H1 (cell line): ENCODE measurements around the gene KCNQ1OT1. TPM values are rescaled to one million over a fixed set of nuclear protein-coding genes. Genes with fewer than 3 reads are reported as not detected.

ENCODE experiments used
- CTCF ChIA-PET: fragments of 300-600 bp; sonication (Branson Sonifier 250); formaldehyde crosslinking; loops from one replicate; lab custom pipeline; 2021; ENCODE audit not compliant: partially characterized antibody; lab: Charles Lee
- POLR2A ChIA-PET: fragments of 300-600 bp; sonication (Branson Sonifier 250); formaldehyde crosslinking; loops from one replicate; lab custom pipeline; 2021; ENCODE audit warnings: inconsistent platforms; ENCODE audit not compliant: partially characterized antibody; lab: Charles Lee
- DNase-seq, 2 experiments: peaks; one replicate each; pipeline versions ENCODE4 v3.0.0 to v3.0.0-alpha.2; 2010 to 2022; ENCODE audit warnings: low spot score in 2 of 2, low read depth in 1 of 2, mixed read lengths in 1 of 2
- FAIRE-seq: peaks from 2 replicates; lab custom pipeline; 2011; peaks lifted over from hg19 to GRCh38; lab: Jason Lieb, UNC
- H2AFZ ChIP-seq: 2 replicates; pipeline ENCODE4 v1.8.1; 2012; ENCODE audit warnings: low read length, inconsistent platforms
- H2AK5ac ChIP-seq: 2 replicates; pipeline ENCODE4 v1.6.1; 2013; ENCODE audit warnings: low read depth, low read length
- H2BK120ac ChIP-seq: replicated peaks from 2 replicates; pipeline ENCODE3; 2013; ENCODE audit warnings: low read depth, low read length, inconsistent platforms
- H2BK12ac ChIP-seq: 2 replicates; pipeline ENCODE4 v1.6.1; 2013; ENCODE audit warnings: low read depth, low read length
- H2BK15ac ChIP-seq: 2 replicates; pipeline ENCODE4 v1.6.1; 2013; ENCODE audit warnings: low read length
- H2BK20ac ChIP-seq: 2 replicates; pipeline ENCODE4 v1.6.1; 2013; ENCODE audit warnings: low read length
- H2BK5ac ChIP-seq: 2 replicates; pipeline ENCODE4 v1.6.1; 2013; ENCODE audit warnings: low read depth, low read length
- H3K14ac ChIP-seq: 2 replicates; pipeline ENCODE4 v1.6.1; 2013; ENCODE audit warnings: inconsistent platforms; ENCODE audit not compliant: insufficient read length
- H3K18ac ChIP-seq: 2 replicates; pipeline ENCODE4 v1.6.1; 2013; ENCODE audit warnings: low read length; ENCODE audit errors: extremely low read depth
- H3K23ac ChIP-seq: 2 replicates; pipeline ENCODE4 v1.6.1; 2013; ENCODE audit warnings: inconsistent platforms; ENCODE audit not compliant: insufficient read length
- H3K23me2 ChIP-seq: 2 replicates; pipeline ENCODE4 v1.6.1; 2013; ENCODE audit warnings: low read depth, low read length
- H3K27ac ChIP-seq: 2 replicates; pipeline ENCODE4 v1.6.1; 2011; ENCODE audit warnings: low read depth, low read length, inconsistent platforms
- H3K27me3 ChIP-seq, 4 experiments: replicated peaks in 1 of 4; 1 replicate in 1 of 4; 2 replicates in 3 of 4; pipeline versions ENCODE4 v1.6.1 to v1.8.1; 2011 to 2013; ENCODE audit warnings: low read length in 3 of 4, mild to moderate bottlenecking in 3 of 4, inconsistent platforms in 2 of 4, mixed read lengths in 2 of 4, moderate library complexity in 1 of 4; ENCODE audit not compliant: control insufficient read depth in 3 of 4, insufficient read depth in 3 of 4; ENCODE audit errors: extremely low read depth in 1 of 4
- H3K36me3 ChIP-seq, 4 experiments: 2 replicates each; pipeline versions ENCODE4 v1.6.1 to v1.8.1; 2011 to 2013; ENCODE audit warnings: mild to moderate bottlenecking in 4 of 4, low read length in 3 of 4, moderate library complexity in 2 of 4, control low read depth in 1 of 4, inconsistent platforms in 1 of 4; ENCODE audit not compliant: insufficient read depth in 4 of 4, control insufficient read depth in 2 of 4
- H3K4ac ChIP-seq: replicated peaks from 2 replicates; pipeline ENCODE3; 2013; ENCODE audit warnings: low read length, low read depth, mixed read lengths, inconsistent platforms; ENCODE audit not compliant: insufficient read length
- H3K4me1 ChIP-seq, 4 experiments: replicated peaks in 1 of 4; 1 replicate in 1 of 4; 2 replicates in 3 of 4; pipeline versions ENCODE4 v1.6.1 to v1.8.1; 2011 to 2013; ENCODE audit warnings: low read length in 3 of 4, inconsistent platforms in 2 of 4, mixed read lengths in 1 of 4; ENCODE audit not compliant: insufficient read depth in 4 of 4, control insufficient read depth in 3 of 4
- H3K4me2 ChIP-seq, 2 experiments: 2 replicates each; pipeline versions ENCODE4 v1.6.1 to v1.8.1; 2011 to 2013; ENCODE audit warnings: low read depth in 2 of 2, low read length in 2 of 2, control low read depth in 1 of 2, inconsistent platforms in 1 of 2, mild to moderate bottlenecking in 1 of 2; ENCODE audit not compliant: insufficient read depth in 1 of 2
- H3K4me3 ChIP-seq, 4 experiments: fragments of 200-600, 300-600 bp in 1 of 4; sonication (generic), shearing (Covaris generic), sonication (Bioruptor Twin) in 1 of 4; 2 replicates each; pipeline versions ENCODE4 v1.5.1 to v1.8.1; 2011 to 2016; ENCODE audit warnings: low read length in 4 of 4, low read depth in 3 of 4, control low read depth in 2 of 4, inconsistent platforms in 2 of 4, mild to moderate bottlenecking in 2 of 4, mixed read lengths in 1 of 4, moderate library complexity in 1 of 4; ENCODE audit not compliant: insufficient read depth in 2 of 4; ENCODE audit errors: extremely low read depth in 1 of 4
- H3K56ac ChIP-seq: replicated peaks from 2 replicates; pipeline ENCODE3; 2013; ENCODE audit warnings: low read depth, mild to moderate bottlenecking, mixed read lengths, low read length, inconsistent platforms; ENCODE audit not compliant: insufficient read length
- H3K79me1 ChIP-seq: 2 replicates; pipeline ENCODE4 v1.6.1; 2013; ENCODE audit warnings: low read depth, low read length, control low read depth
- H3K79me2 ChIP-seq, 2 experiments: 2 replicates each; pipeline versions ENCODE4 v1.6.1 to v1.8.1; 2012 to 2013; ENCODE audit warnings: low read length in 2 of 2, mild to moderate bottlenecking in 2 of 2, inconsistent platforms in 1 of 2; ENCODE audit not compliant: insufficient read depth in 2 of 2, control insufficient read depth in 1 of 2
- H3K9ac ChIP-seq, 4 experiments: replicated peaks in 1 of 4; 1 replicate in 1 of 4; 2 replicates in 3 of 4; pipeline versions ENCODE4 v1.6.1 to v1.8.1; 2011 to 2013; ENCODE audit warnings: low read depth in 3 of 4, low read length in 3 of 4, control low read depth in 2 of 4, mild to moderate bottlenecking in 2 of 4, moderate library complexity in 2 of 4, inconsistent platforms in 1 of 4; ENCODE audit errors: extremely low read depth in 1 of 4
- H3K9me3 ChIP-seq, 2 experiments: 2 replicates each; pipeline versions ENCODE4 v1.6.1 to v1.8.1; 2012 to 2013; ENCODE audit warnings: mild to moderate bottlenecking in 2 of 2, moderate library complexity in 2 of 2, control low read depth in 1 of 2, inconsistent platforms in 1 of 2, low read depth in 1 of 2, low read length in 1 of 2, mixed read lengths in 1 of 2; ENCODE audit not compliant: insufficient read depth in 2 of 2
- H4K20me1 ChIP-seq, 2 experiments: replicated peaks in 1 of 2; 2 replicates each; pipeline versions ENCODE3 to v1.8.1; 2011 to 2013; ENCODE audit warnings: inconsistent platforms in 2 of 2, low read length in 2 of 2, mild to moderate bottlenecking in 1 of 2; ENCODE audit not compliant: insufficient read depth in 2 of 2, control insufficient read depth in 1 of 2
- H4K5ac ChIP-seq: 2 replicates; pipeline ENCODE4 v1.6.1; 2013; ENCODE audit warnings: low read length, low read depth, mixed read lengths, inconsistent platforms; ENCODE audit not compliant: insufficient read length
- H4K8ac ChIP-seq: 2 replicates; pipeline ENCODE4 v1.8.0; 2013; ENCODE audit warnings: mild to moderate bottlenecking, moderate library complexity, low read length, inconsistent platforms; ENCODE audit not compliant: insufficient read depth; ENCODE audit errors: extremely low read depth
- H4K91ac ChIP-seq: replicated peaks from 2 replicates; pipeline ENCODE3; 2013; ENCODE audit warnings: low read length, mixed read lengths, inconsistent platforms; ENCODE audit not compliant: insufficient read length
- ASH2L ChIP-seq: fragments of 200-600, 300-600 bp; sonication (generic); IDR thresholded peaks from one replicate; pipeline ENCODE4 v1.7.1; 2017; ENCODE audit warnings: low read length
- BACH1 ChIP-seq: IDR thresholded peaks from 2 replicates; pipeline ENCODE4 v1.6.1; 2012; ENCODE audit warnings: low read length, improper control_type of control experiment
- FOSL1 ChIP-seq: IDR thresholded peaks from 2 replicates; pipeline ENCODE4 v1.6.1; 2011; ENCODE audit warnings: mild to moderate bottlenecking, low read depth, low read length, moderate library complexity; ENCODE audit not compliant: insufficient read depth
- JUND ChIP-seq: IDR thresholded peaks from 2 replicates; pipeline ENCODE4 v1.6.1; 2011; ENCODE audit warnings: mild to moderate bottlenecking, improper control_type of control experiment, low read length
- RFX5 ChIP-seq: IDR thresholded peaks from 2 replicates; pipeline ENCODE4 v1.6.1; 2011; ENCODE audit warnings: low read depth, low read length, improper control_type of control experiment, borderline replicate concordance
- SIN3A ChIP-seq, 2 experiments: IDR thresholded peaks in 1 of 2; conservative IDR thresholded peaks in 1 of 2; 2 replicates each; pipeline ENCODE4 v1.6.1; 2011 to 2012; ENCODE audit warnings: low read length in 2 of 2, improper control_type of control experiment in 1 of 2, low read depth in 1 of 2, mild to moderate bottlenecking in 1 of 2
- SIRT6 ChIP-seq: IDR thresholded peaks from one replicate; pipeline ENCODE4 v1.7.1; 2012; ENCODE audit warnings: low read length, inconsistent platforms
- SP1 ChIP-seq: IDR thresholded peaks from 2 replicates; pipeline ENCODE4 v1.6.1; 2011; ENCODE audit warnings: low read depth, low read length
- TAF1 ChIP-seq: IDR thresholded peaks from 2 replicates; pipeline ENCODE4 v1.6.1; 2011; ENCODE audit warnings: mild to moderate bottlenecking, low read depth, low read length
- YY1 ChIP-seq: IDR thresholded peaks from 2 replicates; pipeline ENCODE4 v1.6.1; 2011; ENCODE audit warnings: low read depth, mild to moderate bottlenecking, low read length
- ZNF274 ChIP-seq: IDR thresholded peaks from 2 replicates; pipeline ENCODE4 v1.7.0; 2012; ENCODE audit warnings: low read length, borderline replicate concordance; ENCODE audit errors: extremely low read depth
- WGBS, 2 experiments: shearing (Covaris generic) in 1 of 2; methylation state at CpG; one replicate each; pipeline versions ENCODE4 v1.1.6 to v1.1.7; 2013 to 2015; ENCODE audit warnings: low lambda C conversion rate in 2 of 2, mixed read lengths in 2 of 2, inconsistent platforms in 1 of 2, low coverage in 1 of 2, missing lambda C conversion rate in 1 of 2; ENCODE audit not compliant: insufficient replicate concordance in 2 of 2, insufficient coverage in 1 of 2, insufficient read length in 1 of 2; ENCODE audit errors: extremely low coverage in 1 of 2, missing lambda C conversion rate in 1 of 2; 5-methylcytosine and 5-hydroxymethylcytosine counted together
- polyA plus RNA-seq, 7 experiments: library from polyadenylated mRNA; depleted of rRNA in 3 of 7; stranded (reverse) in 5 of 7; unstranded in 2 of 7; fragments of >200 nt in 5 of 7; fragments of 200-250 nt in 2 of 7; gene quantifications; 1 replicate in 5 of 7; 2 replicates in 1 of 7; 4 replicates in 1 of 7; pipeline versions ENCODE4 v1.2.1 to v1.2.3, GENCODE V29; 2011 to 2013; ENCODE audit warnings: missing spikeins in 2 of 7, mixed read lengths in 2 of 7
- total RNA-seq: library from RNA; stranded (reverse); fragmentation: NEBNext Ultra II Directional; extraction: Animal tissue kit (Norgen Biotek cat#: 25700); gene quantifications from 2 replicates; pipeline ENCODE4 v1.2.1, GENCODE V29; 2021
- TF ChIP-seq, protein P1 (sequence below): IDR thresholded peaks from 2 replicates; pipeline ENCODE4 v1.6.1; 2011; ENCODE audit warnings: low read length, improper control_type of control experiment

Gene KCNQ1OT1
- total and polyA plus RNA-seq, 2 of the 8 experiments (the other 6 are each of a cell fraction or from before 2014, with no cell fraction given) = 0.21 to 1.2 TPM

DNA sequence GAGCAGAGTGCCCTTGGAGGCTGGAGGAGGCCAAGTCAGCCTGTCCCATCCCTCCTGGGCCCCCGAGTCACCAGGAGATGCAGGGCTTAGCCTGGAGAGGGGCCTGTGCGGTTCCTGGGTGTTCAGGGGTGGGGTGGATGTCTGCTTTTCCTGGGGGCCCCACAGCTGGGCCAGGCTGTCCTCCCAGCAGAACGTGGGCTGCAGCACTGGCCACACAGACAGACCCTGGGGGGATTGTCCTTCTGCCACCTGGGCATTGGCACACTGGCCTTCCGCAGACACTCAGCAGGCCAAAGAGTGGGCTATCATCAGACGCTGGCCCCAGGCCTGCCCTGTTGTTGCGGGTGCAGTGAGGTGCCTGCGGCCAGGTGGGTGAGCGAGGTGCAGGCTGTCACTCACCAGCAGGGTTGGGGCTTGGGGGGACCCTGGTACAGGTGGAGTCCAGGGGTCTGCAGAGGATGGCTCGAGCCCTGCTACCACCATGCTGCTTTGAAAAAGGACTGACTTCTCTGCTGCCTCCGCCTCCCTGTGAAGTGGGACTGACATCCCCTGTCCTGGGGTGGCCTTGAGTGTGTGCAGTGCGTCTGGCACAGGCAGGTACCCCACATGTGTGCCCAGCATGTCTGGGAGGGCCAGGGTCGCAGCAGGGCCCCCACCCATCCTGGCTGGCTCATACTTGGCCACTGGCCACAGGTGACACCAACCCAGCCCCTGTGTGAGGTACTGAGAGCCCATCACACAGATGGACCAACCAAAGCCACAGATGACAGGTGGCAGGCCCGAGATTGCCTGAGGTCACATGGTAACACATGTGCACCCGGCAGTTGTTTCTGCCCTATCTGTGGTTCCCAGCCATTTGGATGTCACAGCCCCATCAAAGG lies 39.0 kb upstream of the KCNQ1OT1 start:
- 91% methylated on average over 13 of the region's 14 CpGs; no CpG with 5 or more reads in 1 of the 2 experiments for WGBS, 2 experiments
- no peaks in the 10 kb centered on the region for H3K23me2 ChIP-seq
- TF ChIP-seq SIRT6 (no peak), JUND (no peak), ZNF274 (no peak), TAF1 (no peak), BACH1 (no peak), ASH2L (no peak), SP1 (no peak), RFX5 (no peak), SIN3A (conservative IDR thresholded peaks at IDR 0.05 in 1 of 2, IDR thresholded peaks at IDR 0.05 in 1 of 2; ENCODE audit: low read depth in 1 of 2, low read length in 2 of 2) (no peak), FOSL1 (no peak), YY1 (no peak)
- TF ChIP-seq, protein P1, sequence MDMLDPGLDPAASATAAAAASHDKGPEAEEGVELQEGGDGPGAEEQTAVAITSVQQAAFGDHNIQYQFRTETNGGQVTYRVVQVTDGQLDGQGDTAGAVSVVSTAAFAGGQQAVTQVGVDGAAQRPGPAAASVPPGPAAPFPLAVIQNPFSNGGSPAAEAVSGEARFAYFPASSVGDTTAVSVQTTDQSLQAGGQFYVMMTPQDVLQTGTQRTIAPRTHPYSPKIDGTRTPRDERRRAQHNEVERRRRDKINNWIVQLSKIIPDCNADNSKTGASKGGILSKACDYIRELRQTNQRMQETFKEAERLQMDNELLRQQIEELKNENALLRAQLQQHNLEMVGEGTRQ = no peak

More for the DNA sequence above, 39.0 kb upstream of the KCNQ1OT1 start:
- 0 out of 2 replicates have a peak overlapping the region, but pooled peaks have one; percentile 28 for H2AK5ac ChIP-seq
- DNase-seq (no peak), FAIRE-seq (no peak)
- no peak overlapping the region for H3K4me2 ChIP-seq
- no peak overlapping the region for H3K27ac ChIP-seq
- no peak overlapping the region for H2BK12ac ChIP-seq
- peaks cover 0 to 19% (median 13%) of the 10 kb centered on the region in 4 experiments; a peak in 5 of 7 replicates for H3K27me3 ChIP-seq
- H4K20me1 ChIP-seq = peaks cover 0 to 4% of the 10 kb centered on the region in 2 experiments
- H4K91ac ChIP-seq = no peak overlapping the region
- no peak overlapping the region for H2BK5ac ChIP-seq
- H3K14ac ChIP-seq = no peak overlapping the region
- H2BK20ac ChIP-seq = no peak overlapping the region
- no peaks in the 10 kb centered on the region for H3K36me3 ChIP-seq
- H3K79me1 ChIP-seq = no peaks in the 10 kb centered on the region
- H3K4ac ChIP-seq = no peak overlapping the region
- H2AFZ ChIP-seq = no peak overlapping the region
- ChIA-PET POLR2A (no interaction called here), CTCF (no interaction called here)
- H3K18ac ChIP-seq = no peak overlapping the region
- no peak overlapping the region for H4K5ac ChIP-seq
- peak overlapping the region; percentile 72; the same call in 1 of the 2 replicates for H2BK15ac ChIP-seq
- peaks cover 0 to 4% (median 0%) of the 10 kb centered on the region in 4 experiments; a peak in 1 of 7 replicates for H3K4me1 ChIP-seq
- H3K56ac ChIP-seq = no peak overlapping the region
- no peak overlapping the region for H3K9ac ChIP-seq
- H4K8ac ChIP-seq = no peak overlapping the region; the same call in 1 of the 2 replicates
- H3K23ac ChIP-seq = no peak overlapping the region
- no peaks in the 10 kb centered on the region; a peak in 1 of 4 replicates for H3K9me3 ChIP-seq
- no peak overlapping the region for H3K4me3 ChIP-seq
- H2BK120ac ChIP-seq = no peak overlapping the region
- H3K79me2 ChIP-seq = no peaks in the 10 kb centered on the region
